Tibial artery (tissue), 4 donors: ENCODE measurements around the gene ID2.
A peak's percentile ranks its signal among the peaks of the same experiment; 100 is the strongest.

Source experiments
- DNase-seq, 2 donors: peaks; one replicate each; pipeline ENCODE4 v3.0.0-alpha.2; 2019
- H3K27ac ChIP-seq, 2 donors: fragments of 200-600 bp; sonication (generic) in 1 of 2; 1 replicate in 1 of 2; 2 replicates in 1 of 2; pipeline ENCODE4 v1.5.1; 2018 to 2019; ENCODE audit warnings: mild to moderate bottlenecking in 1 of 2
- H3K27me3 ChIP-seq, 2 donors: fragments of 200-600 bp; sonication (generic) in 1 of 2; one replicate each; pipeline versions ENCODE4 v1.5.1 to v1.6.0; 2016 to 2019
- H3K36me3 ChIP-seq, 3 donors: fragments of 200-600 bp; sonication (generic) in 2 of 3; one replicate each; pipeline ENCODE4 v1.5.1; 2016 to 2019; ENCODE audit warnings: mild to moderate bottlenecking in 2 of 3
- H3K4me1 ChIP-seq, 4 donors: fragments of 200-600 bp; sonication (generic) in 2 of 4; 1 replicate in 3 of 4; 2 replicates in 1 of 4; pipeline ENCODE4 v1.5.1; 2016 to 2019
- H3K4me3 ChIP-seq, 2 donors: fragments of 200-600 bp; sonication (generic) in 1 of 2; 1 replicate in 1 of 2; 2 replicates in 1 of 2; pipeline ENCODE4 v1.5.1; 2018 to 2019; ENCODE audit warnings: mild to moderate bottlenecking in 2 of 2
- H3K9me3 ChIP-seq, 3 donors: fragments of 200-600 bp; sonication (generic) in 1 of 3; one replicate each; pipeline ENCODE4 v1.5.1; 2016 to 2019
- CTCF ChIP-seq, 2 experiments: fragments of 200-600 bp in 1 of 2; fragments of 450-650 bp in 1 of 2; IDR thresholded peaks; one replicate each; pipeline ENCODE4 v1.5.1; 2017 to 2019; ENCODE audit warnings: antibody characterized with exemption in 2 of 2, mild to moderate bottlenecking in 1 of 2, moderate library complexity in 1 of 2
- intact Hi-C: fragments of 100-400 bp; cut with DNase I; formaldehyde crosslinking; loops from one replicate; pipeline ENCODE4 v1.15.0; 2023; ENCODE audit warnings: low total_unique reads

ID2 gene

GRCh38 chr2:8672940-8673339 lies 8.9 kb upstream of the ID2 start:
- Histone ChIP-seq H3K4me3 (no peak overlapping the region), H3K27ac (no peak overlapping the region), H3K9me3 (peaks cover 0 to 8% (median 0%) of the 10 kb centered on the region in 3 donors), H3K4me1 (peaks cover 0 to 28% (median 11%) of the 10 kb centered on the region in 4 donors), H3K36me3 (no peaks in the 10 kb centered on the region), H3K27me3 (no peaks in the 10 kb centered on the region)
- intact Hi-C loops, result loop anchor here (10.0 kb wide), 1 partner anchor 1142 kb away; no protein-coding TSS in a partner anchor
- no peak for TF ChIP-seq CTCF (IDR thresholded peaks at IDR 0.05)
- DNase-seq, result no peak

GRCh38 chr2:8673381-8673780 lies 8.5 kb upstream of the ID2 start:
- H3K27me3 ChIP-seq, result no peaks in the 10 kb centered on the region
- intact Hi-C loops, result loop anchor here (10.0 kb wide), 1 partner anchor 1141 kb away; no protein-coding TSS in a partner anchor
- no peak overlapping the region for H3K27ac ChIP-seq
- no peak overlapping the region for H3K4me3 ChIP-seq
- H3K9me3 ChIP-seq, result peaks cover 0 to 8% (median 0%) of the 10 kb centered on the region in 3 donors
- no peak for TF ChIP-seq CTCF (IDR thresholded peaks at IDR 0.05)
- DNase-seq, result no peak
- no peaks in the 10 kb centered on the region for H3K36me3 ChIP-seq
- peaks cover 0 to 28% (median 12%) of the 10 kb centered on the region in 4 donors for H3K4me1 ChIP-seq

GRCh38 chr2:8674420-8675009 lies 7.3 kb upstream of the ID2 start:
- Histone ChIP-seq H3K27ac (no peak overlapping the region), H3K4me3 (no peak overlapping the region), H3K4me1 (peaks cover 0 to 26% (median 12%) of the 10 kb centered on the region in 4 donors), H3K27me3 (no peaks in the 10 kb centered on the region), H3K36me3 (no peaks in the 10 kb centered on the region), H3K9me3 (peaks cover 0 to 8% (median 0%) of the 10 kb centered on the region in 3 donors)
- intact Hi-C loops, result loop anchor here (5.0 to 10.0 kb wide), 2 partner anchors 427 to 1140 kb away; no protein-coding TSS in a partner anchor
- TF ChIP-seq CTCF (IDR thresholded peaks at IDR 0.05), result no peak
- DNase-seq, result no peak

GRCh38 chr2:8675543-8675942 lies 6.3 kb upstream of the ID2 start:
- Histone ChIP-seq H3K9me3 (peaks cover 0 to 8% (median 0%) of the 10 kb centered on the region in 3 donors), H3K4me1 (peaks cover 0 to 32% (median 17%) of the 10 kb centered on the region in 4 donors), H3K27ac (peak overlapping the region; percentile 99 to 100), H3K4me3 (no peak overlapping the region), H3K36me3 (no peaks in the 10 kb centered on the region), H3K27me3 (no peaks in the 10 kb centered on the region)
- TF ChIP-seq CTCF (IDR thresholded peaks at IDR 0.05), result no peak
- DNase-seq, result no peak
- intact Hi-C loops, result loop anchor here (5.0 to 10.0 kb wide), 2 partner anchors 428 to 1139 kb away; no protein-coding TSS in a partner anchor

GRCh38 chr2:8676191-8676920 lies 5.5 kb upstream of the ID2 start:
- peak overlapping the region; percentile 68 to 72 for H3K4me3 ChIP-seq

More at GRCh38 chr2:8676191-8676920, 5.5 kb upstream of the ID2 start:
- Histone ChIP-seq H3K36me3 (no peaks in the 10 kb centered on the region), H3K9me3 (peaks cover 0 to 8% (median 0%) of the 10 kb centered on the region in 3 donors), H3K4me1 (peaks cover 0 to 32% (median 17%) of the 10 kb centered on the region in 4 donors), H3K27me3 (no peaks in the 10 kb centered on the region), H3K27ac (peak overlapping the region; percentile 99 to 100)
- intact Hi-C loops, result loop anchor here (5.0 to 10.0 kb wide), 2 partner anchors 429 to 1138 kb away; no protein-coding TSS in a partner anchor
- peak; percentile 92 to 98 for DNase-seq
- TF ChIP-seq CTCF (IDR thresholded peaks at IDR 0.05), result no peak
